GM23338 (cell line): ENCODE measurements around the gene CDK2. TPM values are rescaled to one million over a fixed set of nuclear protein-coding genes. Genes with fewer than 3 reads are reported as not detected.

Source experiments
- ATAC-seq: fragments of 200-7000 bp; cut with Tn5 transposase; 3 replicates; pipeline ENCODE4 v1.9.1; 2020
- DNase-seq: peaks from one replicate; pipeline ENCODE4 v3.0.0-alpha.2; 2015; ENCODE audit warnings: low spot score
- H2AFZ ChIP-seq: fragments of 200-600 bp; sonication (generic); 2 replicates; pipeline ENCODE4 v1.8.0; 2016; ENCODE audit warnings: antibody characterized with exemption, mild to moderate bottlenecking, moderate library complexity
- H3F3A ChIP-seq: fragments of 200-600 bp; sonication (generic); replicated peaks from 2 replicates; pipeline ENCODE4 v1.8.0; 2017; ENCODE audit warnings: antibody characterized with exemption, mixed run types, low read depth
- H3K27ac ChIP-seq: fragments of 200-600 bp; sonication (generic); 2 replicates; pipeline ENCODE4 v1.6.1; 2016; ENCODE audit warnings: low read depth
- H3K27me3 ChIP-seq: fragments of 200-600 bp; sonication (generic); 2 replicates; pipeline ENCODE4 v1.8.0; 2016; ENCODE audit warnings: mild to moderate bottlenecking, mixed run types, moderate library complexity; ENCODE audit not compliant: insufficient read depth
- H3K36me3 ChIP-seq: fragments of 200-600 bp; sonication (generic); 2 replicates; pipeline ENCODE4 v1.8.0; 2016; ENCODE audit warnings: mild to moderate bottlenecking; ENCODE audit not compliant: insufficient read depth
- H3K4me1 ChIP-seq: fragments of 200-600 bp; sonication (generic); 2 replicates; pipeline ENCODE4 v1.8.0; 2016; ENCODE audit warnings: mild to moderate bottlenecking, moderate library complexity; ENCODE audit not compliant: insufficient read depth
- H3K4me2 ChIP-seq: fragments of 200-600 bp; sonication (generic); 2 replicates; pipeline ENCODE4 v1.7.1; 2017; ENCODE audit warnings: mixed run types
- H3K4me3 ChIP-seq: fragments of 200-600 bp; sonication (generic); 2 replicates; pipeline ENCODE4 v1.6.1; 2016; ENCODE audit warnings: mixed run types
- H3K79me2 ChIP-seq: fragments of 200-600 bp; sonication (generic); replicated peaks from 2 replicates; pipeline ENCODE4 v1.8.0; 2017; ENCODE audit warnings: mild to moderate bottlenecking; ENCODE audit not compliant: insufficient read depth
- H3K9me2 ChIP-seq: fragments of 200-600 bp; sonication (generic); 2 replicates; pipeline ENCODE4 v1.8.0; 2017; ENCODE audit not compliant: insufficient read depth
- H4K20me1 ChIP-seq: fragments of 200-600 bp; sonication (generic); replicated peaks from 2 replicates; pipeline ENCODE4 v1.8.0; 2017; ENCODE audit warnings: mild to moderate bottlenecking; ENCODE audit not compliant: insufficient read depth
- H3K27ac Mint-ChIP-seq: 2 replicates; pipeline ENCODE4 v1.8.0; 2020; ENCODE audit warnings: inconsistent platforms, mild to moderate bottlenecking, moderate library complexity, mixed read lengths
- H3K27me3 Mint-ChIP-seq: 3 replicates; pipeline ENCODE4 v1.8.0; 2022; ENCODE audit warnings: low read depth, mild to moderate bottlenecking, moderate library complexity, mixed read lengths, inconsistent platforms; ENCODE audit not compliant: insufficient read depth, poor library complexity
- H3K36me3 Mint-ChIP-seq: 3 replicates; pipeline ENCODE4 v1.8.0; 2021; ENCODE audit warnings: low read depth, mild to moderate bottlenecking, inconsistent platforms, moderate library complexity, mixed read lengths
- H3K4me1 Mint-ChIP-seq: 3 replicates; pipeline ENCODE4 v1.8.0; 2020; ENCODE audit warnings: mild to moderate bottlenecking, inconsistent platforms, mixed read lengths
- H3K4me3 Mint-ChIP-seq: 3 replicates; pipeline ENCODE4 v1.8.0; 2021; ENCODE audit warnings: moderate library complexity, mild to moderate bottlenecking, inconsistent platforms, mixed read lengths
- H3K9me3 Mint-ChIP-seq: 3 replicates; pipeline ENCODE4 v1.8.0; 2020; ENCODE audit warnings: moderate library complexity, mild to moderate bottlenecking, inconsistent platforms, mixed read lengths
- CREB1 ChIP-seq: fragments of 250-450 bp; sonication (Bioruptor Pico); IDR thresholded peaks from 2 replicates; pipeline ENCODE4 v1.5.0; 2020; ENCODE audit warnings: low read depth, mild to moderate bottlenecking, moderate library complexity
- EZH2 ChIP-seq: fragments of 200-600 bp; sonication (generic); IDR thresholded peaks from one replicate; pipeline ENCODE4 v1.8.0; 2017; ENCODE audit warnings: antibody characterized with exemption, mild to moderate bottlenecking, low read depth; ENCODE audit not compliant: unreplicated experiment
- EZH2phosphoT487 ChIP-seq: fragments of 200-600 bp; sonication (generic); IDR thresholded peaks from one replicate; pipeline ENCODE4 v1.8.1; 2018; ENCODE audit warnings: antibody characterized with exemption; ENCODE audit not compliant: unreplicated experiment
- POLR2AphosphoS5 ChIP-seq: IDR thresholded peaks from 2 replicates; pipeline ENCODE4 v1.6.1; 2016; ENCODE audit warnings: antibody characterized with exemption, low read depth
- STAT1 ChIP-seq: IDR thresholded peaks from one replicate; pipeline ENCODE4 v1.6.1; 2016; ENCODE audit warnings: antibody characterized with exemption; ENCODE audit not compliant: unreplicated experiment
- ZNF331 ChIP-seq: fragments of 250-450 bp; sonication (Bioruptor Pico); IDR thresholded peaks from 2 replicates; pipeline ENCODE4 v1.5.0; 2020; ENCODE audit warnings: low read depth, mild to moderate bottlenecking, moderate library complexity
- polyA plus RNA-seq: library from polyadenylated mRNA; unstranded; fragments of >200 nt; fragmentation: Nextera tagmentation; extraction: Ambion mirVana; gene quantifications from 2 replicates; pipeline ENCODE4 v1.2.1, GENCODE V29; 2016
- total RNA-seq: library from RNA; depleted of rRNA; stranded (reverse); fragments of >200 nt; shearing (Covaris generic); gene quantifications from 2 replicates; pipeline ENCODE4 v1.2.3, GENCODE V29; 2014
- TF ChIP-seq, protein P1 (sequence below): IDR thresholded peaks from 2 replicates; pipeline ENCODE4 v1.6.1; 2016; ENCODE audit warnings: antibody characterized with exemption
- TF ChIP-seq, protein P2 (sequence below): fragments of 250-450 bp; sonication (Bioruptor Pico); IDR thresholded peaks from 2 replicates; pipeline ENCODE4 v1.5.0; 2020; ENCODE audit warnings: mild to moderate bottlenecking, moderate library complexity
- TF ChIP-seq, protein P3 (sequence below), 2 experiments: fragments of 200-600 bp in 1 of 2; sonication (generic) in 1 of 2; conservative IDR thresholded peaks; 2 replicates each; pipeline versions ENCODE4 v1.5.1 to v1.6.1; 2016 to 2017; ENCODE audit warnings: antibody characterized with exemption in 2 of 2, low read depth in 2 of 2, mild to moderate bottlenecking in 2 of 2, moderate library complexity in 1 of 2

Gene CDK2
- total and polyA plus RNA-seq, 2 experiments from 2014 or later = 15.2 to 31.0 TPM

DNA sequence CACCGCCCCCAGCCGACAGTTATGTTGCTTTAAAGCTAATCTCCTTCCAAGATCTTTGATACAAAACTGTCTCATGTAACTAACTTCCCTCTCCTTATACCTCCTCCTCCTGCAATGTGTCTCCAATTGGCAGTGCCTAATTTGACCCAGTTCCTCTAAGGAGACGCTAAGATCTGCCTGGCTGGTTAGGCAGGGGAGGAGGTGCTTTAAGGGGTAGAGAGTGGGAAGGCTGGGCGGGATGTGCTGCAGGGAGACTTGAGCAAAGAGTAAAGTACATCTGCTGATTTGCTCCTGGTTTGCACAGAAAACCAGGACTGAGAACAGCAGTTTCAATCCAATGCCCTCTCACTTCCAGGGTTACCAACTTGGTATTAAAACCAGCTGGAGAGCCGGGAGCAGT is 46.9 kb downstream of the CDK2 start (continued):
- no peak for TF ChIP-seq CREB1

DNA sequence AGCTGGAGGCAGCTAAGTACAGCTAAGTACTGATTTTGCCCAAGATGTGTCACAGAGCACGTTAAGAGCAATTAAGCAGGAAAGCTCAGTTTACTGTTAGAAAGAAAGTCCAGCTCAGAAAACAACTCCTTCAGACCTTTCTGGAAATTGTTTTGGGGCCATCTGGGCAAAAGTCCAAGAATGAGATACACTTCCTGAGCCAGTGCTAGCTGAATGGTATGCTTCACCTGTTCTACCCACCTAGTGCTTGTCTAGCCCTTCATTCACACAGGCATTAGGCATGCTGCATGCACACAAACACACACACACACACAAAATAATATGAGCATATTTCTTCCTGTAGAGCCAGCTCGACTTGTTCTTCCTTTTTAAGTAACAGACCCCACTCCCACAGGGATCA is 47.6 kb downstream of the CDK2 start:
- Histone ChIP-seq H2AFZ (no peak overlapping the region), H3K4me3 (no peak overlapping the region), H4K20me1 (no peaks in the 10 kb centered on the region), H3K4me1 (no peaks in the 10 kb centered on the region), H3K4me2 (no peak overlapping the region), H3K27ac (no peak overlapping the region), H3K9me2 (no peaks in the 10 kb centered on the region), H3K79me2 (no peaks in the 10 kb centered on the region), H3K36me3 (no peaks in the 10 kb centered on the region; the same call in 1 of the 2 replicates), H3F3A (0 out of 2 replicates have a peak, but pooled peaks cover 4% of the 10 kb centered on the region), H3K27me3 (no peaks in the 10 kb centered on the region)
- ATAC-seq = no peak
- Mint-ChIP-seq H3K4me1 (peaks cover 5% of the 10 kb centered on the region; the same call in 2 of the 3 replicates), H3K9me3 (no peaks in the 10 kb centered on the region), H3K4me3 (no peak overlapping the region), H3K36me3 (peaks cover 10% of the 10 kb centered on the region; the same call in 1 of the 3 replicates), H3K27me3 (peaks cover 5% of the 10 kb centered on the region), H3K27ac (no peak overlapping the region)
- TF ChIP-seq EZH2 (no peak), POLR2AphosphoS5 (no peak), STAT1 (no peak), EZH2phosphoT487 (no peak), ZNF331 (CRISPR knock-in tag) (no peak)
- TF ChIP-seq, protein P1, sequence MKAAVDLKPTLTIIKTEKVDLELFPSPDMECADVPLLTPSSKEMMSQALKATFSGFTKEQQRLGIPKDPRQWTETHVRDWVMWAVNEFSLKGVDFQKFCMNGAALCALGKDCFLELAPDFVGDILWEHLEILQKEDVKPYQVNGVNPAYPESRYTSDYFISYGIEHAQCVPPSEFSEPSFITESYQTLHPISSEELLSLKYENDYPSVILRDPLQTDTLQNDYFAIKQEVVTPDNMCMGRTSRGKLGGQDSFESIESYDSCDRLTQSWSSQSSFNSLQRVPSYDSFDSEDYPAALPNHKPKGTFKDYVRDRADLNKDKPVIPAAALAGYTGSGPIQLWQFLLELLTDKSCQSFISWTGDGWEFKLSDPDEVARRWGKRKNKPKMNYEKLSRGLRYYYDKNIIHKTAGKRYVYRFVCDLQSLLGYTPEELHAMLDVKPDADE = no peak
- TF ChIP-seq, protein P2, sequence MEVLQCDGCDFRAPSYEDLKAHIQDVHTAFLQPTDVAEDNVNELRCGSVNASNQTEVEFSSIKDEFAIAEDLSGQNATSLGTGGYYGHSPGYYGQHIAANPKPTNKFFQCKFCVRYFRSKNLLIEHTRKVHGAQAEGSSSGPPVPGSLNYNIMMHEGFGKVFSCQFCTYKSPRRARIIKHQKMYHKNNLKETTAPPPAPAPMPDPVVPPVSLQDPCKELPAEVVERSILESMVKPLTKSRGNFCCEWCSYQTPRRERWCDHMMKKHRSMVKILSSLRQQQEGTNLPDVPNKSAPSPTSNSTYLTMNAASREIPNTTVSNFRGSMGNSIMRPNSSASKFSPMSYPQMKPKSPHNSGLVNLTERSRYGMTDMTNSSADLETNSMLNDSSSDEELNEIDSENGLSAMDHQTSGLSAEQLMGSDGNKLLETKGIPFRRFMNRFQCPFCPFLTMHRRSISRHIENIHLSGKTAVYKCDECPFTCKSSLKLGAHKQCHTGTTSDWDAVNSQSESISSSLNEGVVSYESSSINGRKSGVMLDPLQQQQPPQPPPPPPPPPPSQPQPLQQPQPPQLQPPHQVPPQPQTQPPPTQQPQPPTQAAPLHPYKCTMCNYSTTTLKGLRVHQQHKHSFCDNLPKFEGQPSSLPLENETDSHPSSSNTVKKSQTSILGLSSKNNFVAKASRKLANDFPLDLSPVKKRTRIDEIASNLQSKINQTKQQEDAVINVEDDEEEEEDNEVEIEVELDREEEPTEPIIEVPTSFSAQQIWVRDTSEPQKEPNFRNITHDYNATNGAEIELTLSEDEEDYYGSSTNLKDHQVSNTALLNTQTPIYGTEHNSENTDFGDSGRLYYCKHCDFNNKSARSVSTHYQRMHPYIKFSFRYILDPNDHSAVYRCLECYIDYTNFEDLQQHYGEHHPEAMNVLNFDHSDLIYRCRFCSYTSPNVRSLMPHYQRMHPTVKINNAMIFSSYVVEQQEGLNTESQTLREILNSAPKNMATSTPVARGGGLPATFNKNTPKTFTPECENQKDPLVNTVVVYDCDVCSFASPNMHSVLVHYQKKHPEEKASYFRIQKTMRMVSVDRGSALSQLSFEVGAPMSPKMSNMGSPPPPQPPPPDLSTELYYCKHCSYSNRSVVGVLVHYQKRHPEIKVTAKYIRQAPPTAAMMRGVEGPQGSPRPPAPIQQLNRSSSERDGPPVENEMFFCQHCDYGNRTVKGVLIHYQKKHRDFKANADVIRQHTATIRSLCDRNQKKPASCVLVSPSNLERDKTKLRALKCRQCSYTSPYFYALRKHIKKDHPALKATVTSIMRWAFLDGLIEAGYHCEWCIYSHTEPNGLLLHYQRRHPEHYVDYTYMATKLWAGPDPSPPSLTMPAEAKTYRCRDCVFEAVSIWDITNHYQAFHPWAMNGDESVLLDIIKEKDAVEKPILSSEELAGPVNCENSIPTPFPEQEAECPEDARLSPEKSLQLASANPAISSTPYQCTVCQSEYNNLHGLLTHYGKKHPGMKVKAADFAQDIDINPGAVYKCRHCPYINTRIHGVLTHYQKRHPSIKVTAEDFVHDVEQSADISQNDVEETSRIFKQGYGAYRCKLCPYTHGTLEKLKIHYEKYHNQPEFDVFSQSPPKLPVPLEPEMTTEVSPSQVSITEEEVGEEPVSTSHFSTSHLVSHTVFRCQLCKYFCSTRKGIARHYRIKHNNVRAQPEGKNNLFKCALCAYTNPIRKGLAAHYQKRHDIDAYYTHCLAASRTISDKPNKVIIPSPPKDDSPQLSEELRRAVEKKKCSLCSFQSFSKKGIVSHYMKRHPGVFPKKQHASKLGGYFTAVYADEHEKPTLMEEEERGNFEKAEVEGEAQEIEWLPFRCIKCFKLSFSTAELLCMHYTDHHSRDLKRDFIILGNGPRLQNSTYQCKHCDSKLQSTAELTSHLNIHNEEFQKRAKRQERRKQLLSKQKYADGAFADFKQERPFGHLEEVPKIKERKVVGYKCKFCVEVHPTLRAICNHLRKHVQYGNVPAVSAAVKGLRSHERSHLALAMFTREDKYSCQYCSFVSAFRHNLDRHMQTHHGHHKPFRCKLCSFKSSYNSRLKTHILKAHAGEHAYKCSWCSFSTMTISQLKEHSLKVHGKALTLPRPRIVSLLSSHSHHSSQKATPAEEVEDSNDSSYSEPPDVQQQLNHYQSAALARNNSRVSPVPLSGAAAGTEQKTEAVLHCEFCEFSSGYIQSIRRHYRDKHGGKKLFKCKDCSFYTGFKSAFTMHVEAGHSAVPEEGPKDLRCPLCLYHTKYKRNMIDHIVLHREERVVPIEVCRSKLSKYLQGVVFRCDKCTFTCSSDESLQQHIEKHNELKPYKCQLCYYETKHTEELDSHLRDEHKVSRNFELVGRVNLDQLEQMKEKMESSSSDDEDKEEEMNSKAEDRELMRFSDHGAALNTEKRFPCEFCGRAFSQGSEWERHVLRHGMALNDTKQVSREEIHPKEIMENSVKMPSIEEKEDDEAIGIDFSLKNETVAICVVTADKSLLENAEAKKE = no peak
- TF ChIP-seq, protein P3, sequence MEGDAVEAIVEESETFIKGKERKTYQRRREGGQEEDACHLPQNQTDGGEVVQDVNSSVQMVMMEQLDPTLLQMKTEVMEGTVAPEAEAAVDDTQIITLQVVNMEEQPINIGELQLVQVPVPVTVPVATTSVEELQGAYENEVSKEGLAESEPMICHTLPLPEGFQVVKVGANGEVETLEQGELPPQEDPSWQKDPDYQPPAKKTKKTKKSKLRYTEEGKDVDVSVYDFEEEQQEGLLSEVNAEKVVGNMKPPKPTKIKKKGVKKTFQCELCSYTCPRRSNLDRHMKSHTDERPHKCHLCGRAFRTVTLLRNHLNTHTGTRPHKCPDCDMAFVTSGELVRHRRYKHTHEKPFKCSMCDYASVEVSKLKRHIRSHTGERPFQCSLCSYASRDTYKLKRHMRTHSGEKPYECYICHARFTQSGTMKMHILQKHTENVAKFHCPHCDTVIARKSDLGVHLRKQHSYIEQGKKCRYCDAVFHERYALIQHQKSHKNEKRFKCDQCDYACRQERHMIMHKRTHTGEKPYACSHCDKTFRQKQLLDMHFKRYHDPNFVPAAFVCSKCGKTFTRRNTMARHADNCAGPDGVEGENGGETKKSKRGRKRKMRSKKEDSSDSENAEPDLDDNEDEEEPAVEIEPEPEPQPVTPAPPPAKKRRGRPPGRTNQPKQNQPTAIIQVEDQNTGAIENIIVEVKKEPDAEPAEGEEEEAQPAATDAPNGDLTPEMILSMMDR (conservative IDR thresholded peaks at IDR 0.05; ENCODE audit: low read depth in 2 of 2) = no peak
- no peak for DNase-seq
